Activated T-helper 2 cell treated with anti-CD3 and anti-CD28 coated beads, Interferon-gamma antibody, Interleukin-2, Interleukin-4, amounts not matched to agents 10 μg/mL and 5 μg/mL and 100 μg/mL, durations not matched to agents 14 hours and 24 hours and 36 hours (primary cell): ENCODE data around the gene FHDC1. TPM values are rescaled to one million over a fixed set of nuclear protein-coding genes. Genes with fewer than 3 reads are reported as not detected.

Source experiments
- DNase-seq: peaks from one replicate; pipeline ENCODE4 v3.0.0; 2021; ENCODE audit warnings: low spot score
- H3K27ac Mint-ChIP-seq: one replicate; pipeline ENCODE4 v1.8.0; 2021; ENCODE audit warnings: mixed read lengths
- H3K27me3 Mint-ChIP-seq: one replicate; pipeline ENCODE4 v1.8.0; 2021; ENCODE audit warnings: low read depth, mixed read lengths
- H3K36me3 Mint-ChIP-seq: one replicate; pipeline ENCODE4 v1.8.0; 2021; ENCODE audit warnings: low read depth, mixed read lengths
- H3K4me1 Mint-ChIP-seq: one replicate; pipeline ENCODE4 v1.8.0; 2021; ENCODE audit warnings: low read depth, mixed read lengths
- H3K4me3 Mint-ChIP-seq: one replicate; pipeline ENCODE4 v1.8.0; 2021; ENCODE audit warnings: low read depth, mild to moderate bottlenecking, moderate library complexity, mixed read lengths
- H3K9me3 Mint-ChIP-seq: one replicate; pipeline ENCODE4 v1.8.0; 2021; ENCODE audit warnings: mixed read lengths
- intact Hi-C: fragments of 100-400 bp; cut with micrococcal nuclease; formaldehyde crosslinking; loops from one replicate; pipeline ENCODE4 v1.15.1; 2023
- total RNA-seq: library from RNA; stranded (reverse); gene quantifications from 2 replicates; pipeline ENCODE4 v1.2.3, GENCODE V29; 2022

FHDC1 gene
- total RNA-seq, 1 donor from 2014 or later, result 0.07 TPM

DNA sequence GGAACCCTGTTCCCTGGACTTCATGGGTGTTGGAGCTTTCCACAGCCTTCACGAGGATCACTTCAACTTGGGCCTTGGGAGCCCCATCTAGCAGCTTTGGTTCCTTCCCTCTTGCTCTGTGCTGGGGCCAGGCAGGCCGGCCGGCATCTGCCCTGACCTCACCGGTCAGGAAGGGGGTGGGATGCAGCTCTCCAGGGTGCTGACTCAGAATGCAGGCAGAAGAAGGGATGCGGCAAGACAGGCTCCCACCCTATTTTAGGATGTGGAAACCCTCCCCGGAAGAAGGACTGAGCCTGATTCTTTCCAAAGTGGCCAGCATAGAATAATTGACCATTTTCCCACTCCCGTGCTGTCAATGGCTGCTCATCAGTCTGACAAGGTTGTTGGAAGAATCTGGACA is 47.1 kb downstream of the FHDC1 start:
- Mint-ChIP-seq H3K27ac (no peak overlapping the region), H3K4me3 (no peak overlapping the region), H3K4me1 (no peaks in the 10 kb centered on the region), H3K36me3 (no peaks in the 10 kb centered on the region), H3K9me3 (no peaks in the 10 kb centered on the region), H3K27me3 (peaks cover 6% of the 10 kb centered on the region)
- no peak for DNase-seq
- intact Hi-C loops, result no loop called here

DNA sequence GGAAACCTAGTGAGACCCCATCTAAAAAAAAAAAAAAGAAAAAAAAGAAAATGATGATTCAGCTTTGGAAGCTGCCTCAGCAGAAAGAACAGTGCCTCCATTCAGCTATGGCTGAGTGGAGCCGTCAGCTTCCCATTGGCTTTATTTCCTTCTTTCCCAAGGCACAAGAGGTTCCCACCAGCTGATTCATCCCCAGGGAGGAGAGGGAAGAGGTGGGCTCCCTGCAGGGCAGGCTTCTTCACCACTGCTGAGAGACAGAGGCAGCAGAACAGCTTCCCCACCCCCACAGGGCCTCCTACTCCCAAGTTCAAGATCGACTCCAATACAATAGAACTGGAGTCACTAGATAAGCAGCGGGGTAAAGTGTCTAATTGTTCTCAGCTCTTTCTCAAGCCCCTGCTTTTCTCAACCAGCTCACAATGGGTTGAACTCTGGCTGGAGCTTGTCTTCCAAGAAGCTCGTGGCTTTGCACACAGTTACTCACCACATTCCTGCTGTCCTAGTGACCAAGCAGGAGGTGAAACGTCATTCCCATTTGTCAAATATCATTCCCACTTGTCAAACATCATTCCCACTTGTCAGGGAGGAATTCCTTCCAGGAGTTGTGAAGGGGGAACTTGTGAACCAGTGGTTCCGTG is 47.8 kb downstream of the FHDC1 start:
- H3K4me1 Mint-ChIP-seq, result no peaks in the 10 kb centered on the region
- intact Hi-C loops, result no loop called here

GRCh38 chr4:152988721-152989553 is 52.8 kb downstream of the FHDC1 start:
- Mint-ChIP-seq H3K36me3 (no peaks in the 10 kb centered on the region), H3K27ac (no peak overlapping the region), H3K4me1 (no peaks in the 10 kb centered on the region), H3K4me3 (no peak overlapping the region), H3K9me3 (no peaks in the 10 kb centered on the region), H3K27me3 (no peaks in the 10 kb centered on the region)
- no peak for DNase-seq
- intact Hi-C loops, result no loop called here

More for the DNA sequence above, 47.8 kb downstream of the FHDC1 start:
- Mint-ChIP-seq H3K4me3 (no peak overlapping the region), H3K36me3 (no peaks in the 10 kb centered on the region), H3K27me3 (peaks cover 6% of the 10 kb centered on the region), H3K9me3 (no peaks in the 10 kb centered on the region), H3K27ac (no peak overlapping the region)
- no peak for DNase-seq

- Mint-ChIP-seq H3K4me3 (no peak overlapping the region), H3K36me3 (no peaks in the 10 kb centered on the region), H3K27ac (no peak overlapping the region), H3K27me3 (no peaks in the 10 kb centered on the region), H3K9me3 (no peaks in the 10 kb centered on the region), H3K4me1 (no peaks in the 10 kb centered on the region)
- intact Hi-C loops, result no loop called here
- no peak for DNase-seq
Observed at GRCh38 chr4:152989554-152989970, 53.4 kb downstream of the FHDC1 start.

GRCh38 chr4:152990471-152991131 is 54.5 kb downstream of the FHDC1 start:
- no peaks in the 10 kb centered on the region for H3K27me3 Mint-ChIP-seq
- no peaks in the 10 kb centered on the region for H3K36me3 Mint-ChIP-seq
- no peak for DNase-seq
- no peaks in the 10 kb centered on the region for H3K9me3 Mint-ChIP-seq
- H3K4me1 Mint-ChIP-seq, result no peaks in the 10 kb centered on the region
- H3K27ac Mint-ChIP-seq, result no peak overlapping the region
- intact Hi-C loops, result no loop called here
- H3K4me3 Mint-ChIP-seq, result no peak overlapping the region

GRCh38 chr4:152991398-152991797 is 55.3 kb downstream of the FHDC1 start:
- Mint-ChIP-seq H3K36me3 (no peaks in the 10 kb centered on the region), H3K4me3 (no peak overlapping the region), H3K4me1 (no peaks in the 10 kb centered on the region), H3K9me3 (no peaks in the 10 kb centered on the region), H3K27me3 (no peaks in the 10 kb centered on the region), H3K27ac (no peak overlapping the region)
- intact Hi-C loops, result no loop called here
- no peak for DNase-seq

- Mint-ChIP-seq H3K9me3 (no peaks in the 10 kb centered on the region), H3K27me3 (peaks cover 2% of the 10 kb centered on the region), H3K27ac (no peak overlapping the region), H3K36me3 (no peaks in the 10 kb centered on the region), H3K4me3 (no peak overlapping the region), H3K4me1 (no peaks in the 10 kb centered on the region)
- no peak for DNase-seq
- intact Hi-C loops, result no loop called here
Observed at GRCh38 chr4:152992027-152992426, 55.9 kb downstream of the FHDC1 start.

DNA sequence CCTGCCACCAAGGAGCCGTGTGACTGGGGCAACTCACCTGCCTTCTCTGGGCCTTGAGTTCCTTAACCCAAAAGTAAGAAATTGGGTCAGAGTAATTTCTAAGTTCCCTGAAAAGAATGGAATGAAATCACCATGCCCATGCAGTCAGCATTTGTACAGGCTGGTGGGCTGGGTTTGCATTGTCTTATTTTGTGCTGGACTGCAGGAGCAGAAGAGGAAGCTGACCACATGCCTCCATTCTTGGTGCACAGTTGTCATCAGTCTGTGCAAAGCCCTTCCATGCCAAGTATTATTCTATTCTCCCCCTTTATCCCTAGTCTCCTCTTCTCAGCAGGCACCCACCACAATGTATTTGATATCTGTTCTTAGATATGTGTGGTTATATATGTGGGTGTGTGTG is 56.3 kb downstream of the FHDC1 start:
- Mint-ChIP-seq H3K27me3 (peaks cover 2% of the 10 kb centered on the region), H3K4me3 (no peak overlapping the region), H3K27ac (no peak overlapping the region), H3K4me1 (no peaks in the 10 kb centered on the region), H3K9me3 (no peaks in the 10 kb centered on the region), H3K36me3 (no peaks in the 10 kb centered on the region)
- DNase-seq, result no peak
- intact Hi-C loops, result no loop called here

DNA sequence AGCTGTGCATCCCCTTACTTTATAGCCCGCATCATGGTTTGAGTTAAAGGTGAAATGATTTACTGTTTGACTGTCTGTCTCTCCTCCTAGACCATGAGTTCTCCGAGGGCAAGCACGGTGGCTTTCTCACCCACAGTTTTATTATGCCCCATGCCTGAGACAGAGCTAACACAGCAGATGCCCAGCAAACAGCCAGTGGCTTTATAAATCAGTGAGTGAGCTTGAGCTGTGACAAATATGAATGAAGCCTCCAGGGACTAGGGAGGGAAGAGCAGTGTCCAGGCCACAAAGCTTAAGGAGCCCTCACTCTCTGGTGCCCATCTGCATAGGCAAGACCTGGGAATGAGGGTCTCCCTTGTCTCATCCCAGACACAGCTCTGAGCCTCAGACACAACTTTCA is 57.9 kb downstream of the FHDC1 start:
- H3K27me3 Mint-ChIP-seq, result peaks cover 7% of the 10 kb centered on the region
- no peak overlapping the region for H3K4me3 Mint-ChIP-seq
- no peaks in the 10 kb centered on the region for H3K9me3 Mint-ChIP-seq
- H3K4me1 Mint-ChIP-seq, result no peaks in the 10 kb centered on the region
- intact Hi-C loops, result no loop called here
- no peaks in the 10 kb centered on the region for H3K36me3 Mint-ChIP-seq
- DNase-seq, result no peak
- H3K27ac Mint-ChIP-seq, result no peak overlapping the region

DNA sequence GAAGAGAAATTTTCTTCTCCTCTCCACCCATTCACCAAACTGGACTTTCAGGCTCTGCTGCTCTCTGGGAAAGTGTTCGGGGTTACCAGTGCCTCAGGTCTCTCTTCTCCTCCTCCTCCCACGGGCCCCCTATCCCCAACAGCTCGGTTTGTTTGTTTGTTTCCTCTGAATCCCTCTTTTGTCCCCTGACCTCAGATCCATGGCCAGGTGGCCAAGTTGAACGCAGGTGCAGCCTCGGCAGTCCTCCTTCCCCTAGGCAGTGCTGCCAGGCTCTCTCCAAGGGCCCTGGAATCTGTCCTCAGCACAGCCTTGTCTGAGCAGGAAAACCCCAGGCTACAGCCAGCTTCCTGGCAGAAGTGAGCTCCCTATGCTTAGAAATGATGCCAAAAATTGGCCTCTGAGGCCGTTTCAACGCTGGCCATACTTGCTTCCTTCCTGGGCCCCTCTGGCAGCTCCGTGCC is 60.0 kb downstream of the FHDC1 start:
- intact Hi-C loops, result no loop called here
- DNase-seq, result no peak
- H3K27me3 Mint-ChIP-seq, result peaks cover 7% of the 10 kb centered on the region

DNA sequence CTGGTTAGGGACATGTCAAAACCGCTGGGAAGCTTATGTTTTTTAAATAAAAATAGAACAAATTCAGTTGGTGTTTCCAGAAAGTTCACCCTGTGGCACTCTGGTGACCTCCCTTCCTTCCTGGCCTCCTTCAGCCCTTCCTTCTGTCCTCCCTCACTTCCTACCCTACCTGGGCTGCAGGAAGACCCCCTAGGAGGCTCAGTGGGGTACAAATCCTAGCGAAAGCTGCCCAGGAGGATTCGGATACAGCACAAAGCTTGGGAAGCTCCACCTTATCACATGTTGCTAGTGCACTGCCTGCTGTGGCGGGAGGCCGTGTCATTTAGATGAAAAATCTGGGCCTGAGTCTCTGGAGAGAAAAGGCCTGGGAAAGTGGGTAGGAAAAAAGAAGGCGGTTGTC is 60.5 kb downstream of the FHDC1 start:
- Mint-ChIP-seq H3K36me3 (no peaks in the 10 kb centered on the region), H3K4me1 (no peaks in the 10 kb centered on the region), H3K27me3 (peaks cover 7% of the 10 kb centered on the region), H3K9me3 (no peaks in the 10 kb centered on the region), H3K27ac (no peak overlapping the region), H3K4me3 (no peak overlapping the region)
- intact Hi-C loops, result no loop called here
- DNase-seq, result no peak

More for the DNA sequence above, 60.0 kb downstream of the FHDC1 start:
- no peaks in the 10 kb centered on the region for H3K9me3 Mint-ChIP-seq
- H3K36me3 Mint-ChIP-seq, result no peaks in the 10 kb centered on the region
- H3K4me1 Mint-ChIP-seq, result no peaks in the 10 kb centered on the region
- H3K27ac Mint-ChIP-seq, result no peak overlapping the region
- no peak overlapping the region for H3K4me3 Mint-ChIP-seq

DNA sequence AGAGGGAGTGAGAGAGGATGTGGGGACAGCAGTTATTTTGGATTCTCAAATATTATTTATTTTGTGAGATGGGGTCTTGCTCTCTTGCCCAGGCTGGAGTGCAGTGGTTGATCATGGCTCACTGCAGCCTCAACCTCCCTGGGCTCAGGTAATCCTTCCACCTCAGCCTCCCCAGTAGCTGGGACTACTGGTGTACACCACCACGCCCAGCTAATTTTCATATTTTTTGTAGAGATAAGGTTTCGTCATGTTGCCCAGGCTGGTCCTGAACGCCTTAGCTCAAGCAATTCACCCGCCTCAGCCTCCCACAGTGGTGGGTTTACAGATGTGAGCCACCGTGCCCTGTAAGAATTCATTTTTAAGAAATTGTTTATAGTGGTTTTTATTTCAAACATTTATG is 61.2 kb downstream of the FHDC1 start:
- Mint-ChIP-seq H3K4me3 (no peak overlapping the region), H3K36me3 (no peaks in the 10 kb centered on the region), H3K4me1 (no peaks in the 10 kb centered on the region), H3K9me3 (no peaks in the 10 kb centered on the region), H3K27ac (no peak overlapping the region), H3K27me3 (peaks cover 10% of the 10 kb centered on the region)
- intact Hi-C loops, result no loop called here
- no peak for DNase-seq
